ENCODE data around the gene WFS1. TPM values are rescaled to one million over a fixed set of nuclear protein-coding genes. Genes with fewer than 3 reads are reported as not detected.
A peak's percentile ranks its signal among the peaks of the same experiment; 100 is the strongest.

WFS1 gene
- total RNA-seq, 1 donor from 2014 or later: 11.6 TPM

- DNase-seq (ENCODE audit: low read depth): no peak
- no peak for TF ChIP-seq CTCF (conservative IDR thresholded peaks at IDR 0.05; ENCODE audit: low read depth, low read length)
- no peak overlapping the region for H3K4me3 ChIP-seq (ENCODE audit: low read depth, low read length)
Measured at GRCh38 chr4:6324999-6325787, 55.5 kb downstream of the WFS1 start.

- TF ChIP-seq CTCF (conservative IDR thresholded peaks at IDR 0.05; ENCODE audit: low read depth, low read length): no peak
- no peak for DNase-seq (ENCODE audit: low read depth)
- no peak overlapping the region for H3K4me3 ChIP-seq (ENCODE audit: low read depth, low read length)
Measured at GRCh38 chr4:6325788-6326290, 56.2 kb downstream of the WFS1 start.

- no peak overlapping the region for H3K4me3 ChIP-seq (ENCODE audit: low read depth, low read length)
- no peak for DNase-seq (ENCODE audit: low read depth)
- TF ChIP-seq CTCF (conservative IDR thresholded peaks at IDR 0.05; ENCODE audit: low read depth, low read length): no peak
Measured at GRCh38 chr4:6326312-6327060, 56.8 kb downstream of the WFS1 start.

- no peak for DNase-seq (ENCODE audit: low read depth)
- no peak overlapping the region for H3K4me3 ChIP-seq (ENCODE audit: low read depth, low read length)
- TF ChIP-seq CTCF (conservative IDR thresholded peaks at IDR 0.05; ENCODE audit: low read depth, low read length): peak; percentile 86
Measured at GRCh38 chr4:6327220-6327917, 57.7 kb downstream of the WFS1 start.

GRCh38 chr4:6328526-6328925 lies 58.9 kb downstream of the WFS1 start:
- no peak overlapping the region for H3K4me3 ChIP-seq (ENCODE audit: low read depth, low read length)
- no peak for DNase-seq (ENCODE audit: low read depth)
- TF ChIP-seq CTCF (conservative IDR thresholded peaks at IDR 0.05; ENCODE audit: low read depth, low read length): no peak

GRCh38 chr4:6329478-6330383 lies 60.1 kb downstream of the WFS1 start:
- TF ChIP-seq CTCF (conservative IDR thresholded peaks at IDR 0.05; ENCODE audit: low read depth, low read length): no peak
- no peak overlapping the region for H3K4me3 ChIP-seq (ENCODE audit: low read depth, low read length)
- DNase-seq (ENCODE audit: low read depth): no peak
